ENCODE measurements around the gene THBS1.

The THBS1 gene

DNA sequence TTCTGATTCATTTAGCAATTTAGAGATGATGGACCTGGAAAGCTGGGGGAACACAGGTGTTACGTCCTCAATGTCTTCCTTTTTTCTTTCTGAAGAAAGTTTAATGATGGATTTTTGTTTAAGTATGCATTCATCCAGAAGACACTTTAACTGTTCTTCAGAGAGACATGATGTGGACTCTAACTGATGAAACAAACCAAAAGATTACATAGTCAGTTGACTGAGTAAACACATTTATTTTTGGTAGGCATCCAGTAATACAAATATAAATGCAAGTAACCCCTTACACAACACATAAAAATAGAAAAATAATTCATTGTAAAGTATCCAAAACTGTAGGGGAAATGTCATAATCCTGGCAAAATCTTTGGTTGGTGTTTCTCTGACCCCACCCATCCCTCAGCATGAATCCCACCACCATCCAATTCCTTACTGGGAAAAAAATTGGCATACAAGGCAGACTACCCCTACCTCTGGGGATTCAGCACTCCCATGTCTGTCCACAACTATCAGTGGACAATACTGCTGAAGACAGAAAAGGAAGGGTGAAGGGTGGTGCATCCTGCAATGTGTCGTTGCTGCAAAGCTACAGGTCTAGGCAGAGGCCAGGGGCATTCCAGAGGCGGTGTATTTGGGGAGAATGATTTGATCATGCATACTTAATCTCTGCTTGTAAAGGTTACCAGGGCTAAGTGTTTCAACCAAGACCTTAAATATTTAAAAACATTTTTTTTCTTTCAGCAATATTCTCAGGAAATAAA, 37.4 kb downstream of the THBS1 start:
- ATAC-seq = no peak
- TF ChIP-seq CSDC2 (CRISPR knock-in tag; IDR thresholded peaks at IDR 0.05) = no peak
- no peak for TF ChIP-seq TOX (CRISPR knock-in tag; IDR thresholded peaks at IDR 0.05; ENCODE audit: borderline replicate concordance)
- TF ChIP-seq OSR1 (CRISPR knock-in tag; IDR thresholded peaks at IDR 0.05) = no peak
- no peak for TF ChIP-seq ZC3H10 (CRISPR knock-in tag; IDR thresholded peaks at IDR 0.05)
- no peak for TF ChIP-seq PPARA (CRISPR knock-in tag; IDR thresholded peaks at IDR 0.05; ENCODE audit: borderline replicate concordance)
- TF ChIP-seq ZNF565 (CRISPR knock-in tag; conservative IDR thresholded peaks at IDR 0.05; ENCODE audit: low read depth) = no peak
- no peak for TF ChIP-seq ARNTL (CRISPR knock-in tag; IDR thresholded peaks at IDR 0.05; ENCODE audit: borderline replicate concordance, low read depth)
- TF ChIP-seq SNAI2 (CRISPR knock-in tag; IDR thresholded peaks at IDR 0.05) = no peak
- TF ChIP-seq ZFP30 (CRISPR knock-in tag; IDR thresholded peaks at IDR 0.05) = no peak
- no peak for TF ChIP-seq TCF4 (CRISPR knock-in tag; IDR thresholded peaks at IDR 0.05; ENCODE audit: borderline replicate concordance)
- TF ChIP-seq, protein P1, sequence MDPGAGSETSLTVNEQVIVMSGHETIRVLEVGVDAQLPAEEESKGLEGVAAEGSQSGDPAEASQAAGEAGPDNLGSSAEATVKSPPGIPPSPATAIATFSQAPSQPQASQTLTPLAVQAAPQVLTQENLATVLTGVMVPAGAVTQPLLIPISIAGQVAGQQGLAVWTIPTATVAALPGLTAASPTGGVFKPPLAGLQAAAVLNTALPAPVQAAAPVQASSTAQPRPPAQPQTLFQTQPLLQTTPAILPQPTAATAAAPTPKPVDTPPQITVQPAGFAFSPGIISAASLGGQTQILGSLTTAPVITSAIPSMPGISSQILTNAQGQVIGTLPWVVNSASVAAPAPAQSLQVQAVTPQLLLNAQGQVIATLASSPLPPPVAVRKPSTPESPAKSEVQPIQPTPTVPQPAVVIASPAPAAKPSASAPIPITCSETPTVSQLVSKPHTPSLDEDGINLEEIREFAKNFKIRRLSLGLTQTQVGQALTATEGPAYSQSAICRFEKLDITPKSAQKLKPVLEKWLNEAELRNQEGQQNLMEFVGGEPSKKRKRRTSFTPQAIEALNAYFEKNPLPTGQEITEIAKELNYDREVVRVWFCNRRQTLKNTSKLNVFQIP (CRISPR knock-in tag; IDR thresholded peaks at IDR 0.05; ENCODE audit: borderline replicate concordance, low read depth) = no peak
- no peak for TF ChIP-seq ESRRG (CRISPR knock-in tag; IDR thresholded peaks at IDR 0.05)
- TF ChIP-seq BACH2 (CRISPR knock-in tag; IDR thresholded peaks at IDR 0.05; ENCODE audit: borderline replicate concordance) = no peak
- no peak for TF ChIP-seq RARB (CRISPR knock-in tag; IDR thresholded peaks at IDR 0.05)
- TF ChIP-seq ZNF70 (CRISPR knock-in tag; IDR thresholded peaks at IDR 0.05) = no peak
- no peak for TF ChIP-seq ISL1 (CRISPR knock-in tag; IDR thresholded peaks at IDR 0.05)
- TF ChIP-seq, protein P2, sequence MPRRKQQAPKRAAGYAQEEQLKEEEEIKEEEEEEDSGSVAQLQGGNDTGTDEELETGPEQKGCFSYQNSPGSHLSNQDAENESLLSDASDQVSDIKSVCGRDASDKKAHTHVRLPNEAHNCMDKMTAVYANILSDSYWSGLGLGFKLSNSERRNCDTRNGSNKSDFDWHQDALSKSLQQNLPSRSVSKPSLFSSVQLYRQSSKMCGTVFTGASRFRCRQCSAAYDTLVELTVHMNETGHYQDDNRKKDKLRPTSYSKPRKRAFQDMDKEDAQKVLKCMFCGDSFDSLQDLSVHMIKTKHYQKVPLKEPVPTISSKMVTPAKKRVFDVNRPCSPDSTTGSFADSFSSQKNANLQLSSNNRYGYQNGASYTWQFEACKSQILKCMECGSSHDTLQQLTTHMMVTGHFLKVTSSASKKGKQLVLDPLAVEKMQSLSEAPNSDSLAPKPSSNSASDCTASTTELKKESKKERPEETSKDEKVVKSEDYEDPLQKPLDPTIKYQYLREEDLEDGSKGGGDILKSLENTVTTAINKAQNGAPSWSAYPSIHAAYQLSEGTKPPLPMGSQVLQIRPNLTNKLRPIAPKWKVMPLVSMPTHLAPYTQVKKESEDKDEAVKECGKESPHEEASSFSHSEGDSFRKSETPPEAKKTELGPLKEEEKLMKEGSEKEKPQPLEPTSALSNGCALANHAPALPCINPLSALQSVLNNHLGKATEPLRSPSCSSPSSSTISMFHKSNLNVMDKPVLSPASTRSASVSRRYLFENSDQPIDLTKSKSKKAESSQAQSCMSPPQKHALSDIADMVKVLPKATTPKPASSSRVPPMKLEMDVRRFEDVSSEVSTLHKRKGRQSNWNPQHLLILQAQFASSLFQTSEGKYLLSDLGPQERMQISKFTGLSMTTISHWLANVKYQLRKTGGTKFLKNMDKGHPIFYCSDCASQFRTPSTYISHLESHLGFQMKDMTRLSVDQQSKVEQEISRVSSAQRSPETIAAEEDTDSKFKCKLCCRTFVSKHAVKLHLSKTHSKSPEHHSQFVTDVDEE (CRISPR knock-in tag; IDR thresholded peaks at IDR 0.05) = no peak
- TF ChIP-seq, protein P3, sequence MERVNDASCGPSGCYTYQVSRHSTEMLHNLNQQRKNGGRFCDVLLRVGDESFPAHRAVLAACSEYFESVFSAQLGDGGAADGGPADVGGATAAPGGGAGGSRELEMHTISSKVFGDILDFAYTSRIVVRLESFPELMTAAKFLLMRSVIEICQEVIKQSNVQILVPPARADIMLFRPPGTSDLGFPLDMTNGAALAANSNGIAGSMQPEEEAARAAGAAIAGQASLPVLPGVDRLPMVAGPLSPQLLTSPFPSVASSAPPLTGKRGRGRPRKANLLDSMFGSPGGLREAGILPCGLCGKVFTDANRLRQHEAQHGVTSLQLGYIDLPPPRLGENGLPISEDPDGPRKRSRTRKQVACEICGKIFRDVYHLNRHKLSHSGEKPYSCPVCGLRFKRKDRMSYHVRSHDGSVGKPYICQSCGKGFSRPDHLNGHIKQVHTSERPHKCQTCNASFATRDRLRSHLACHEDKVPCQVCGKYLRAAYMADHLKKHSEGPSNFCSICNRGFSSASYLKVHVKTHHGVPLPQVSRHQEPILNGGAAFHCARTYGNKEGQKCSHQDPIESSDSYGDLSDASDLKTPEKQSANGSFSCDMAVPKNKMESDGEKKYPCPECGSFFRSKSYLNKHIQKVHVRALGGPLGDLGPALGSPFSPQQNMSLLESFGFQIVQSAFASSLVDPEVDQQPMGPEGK (CRISPR knock-in tag; IDR thresholded peaks at IDR 0.05; ENCODE audit: borderline replicate concordance) = no peak
- TF ChIP-seq, protein P4, sequence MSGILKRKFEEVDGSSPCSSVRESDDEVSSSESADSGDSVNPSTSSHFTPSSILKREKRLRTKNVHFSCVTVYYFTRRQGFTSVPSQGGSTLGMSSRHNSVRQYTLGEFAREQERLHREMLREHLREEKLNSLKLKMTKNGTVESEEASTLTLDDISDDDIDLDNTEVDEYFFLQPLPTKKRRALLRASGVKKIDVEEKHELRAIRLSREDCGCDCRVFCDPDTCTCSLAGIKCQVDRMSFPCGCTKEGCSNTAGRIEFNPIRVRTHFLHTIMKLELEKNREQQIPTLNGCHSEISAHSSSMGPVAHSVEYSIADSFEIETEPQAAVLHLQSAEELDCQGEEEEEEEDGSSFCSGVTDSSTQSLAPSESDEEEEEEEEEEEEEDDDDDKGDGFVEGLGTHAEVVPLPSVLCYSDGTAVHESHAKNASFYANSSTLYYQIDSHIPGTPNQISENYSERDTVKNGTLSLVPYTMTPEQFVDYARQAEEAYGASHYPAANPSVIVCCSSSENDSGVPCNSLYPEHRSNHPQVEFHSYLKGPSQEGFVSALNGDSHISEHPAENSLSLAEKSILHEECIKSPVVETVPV (CRISPR knock-in tag; IDR thresholded peaks at IDR 0.05) = no peak

DNA sequence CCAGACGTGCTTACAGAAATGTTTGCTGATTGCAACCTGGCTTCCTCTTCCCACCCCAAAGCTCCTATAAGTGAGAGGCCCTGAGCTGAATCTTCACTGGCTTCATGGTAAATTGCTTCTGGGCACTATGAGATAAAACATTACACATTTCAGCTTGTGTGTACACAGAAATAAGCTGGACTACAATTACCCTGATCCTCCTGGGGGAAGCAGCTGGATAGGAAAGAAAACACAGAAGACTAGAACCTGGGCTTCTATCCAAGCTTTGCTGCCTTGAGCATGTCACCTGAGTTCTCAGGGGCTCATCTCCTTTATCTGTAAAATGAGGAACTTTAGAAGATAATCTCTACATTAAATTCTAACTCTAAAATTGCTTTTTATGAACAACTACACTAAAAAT, 40.3 kb downstream of the THBS1 start:
- no peak for ATAC-seq
- TF ChIP-seq BACH2 (CRISPR knock-in tag; IDR thresholded peaks at IDR 0.05; ENCODE audit: borderline replicate concordance) (no peak), ZFP30 (CRISPR knock-in tag; IDR thresholded peaks at IDR 0.05) (no peak), ZC3H10 (CRISPR knock-in tag; IDR thresholded peaks at IDR 0.05) (no peak), ARNTL (CRISPR knock-in tag; IDR thresholded peaks at IDR 0.05; ENCODE audit: borderline replicate concordance, low read depth) (no peak), ZNF70 (CRISPR knock-in tag; IDR thresholded peaks at IDR 0.05) (no peak), GLIS3 (CRISPR knock-in tag; IDR thresholded peaks at IDR 0.05) (no peak), OSR1 (CRISPR knock-in tag; IDR thresholded peaks at IDR 0.05) (no peak), TOX (CRISPR knock-in tag; IDR thresholded peaks at IDR 0.05; ENCODE audit: borderline replicate concordance) (no peak), TCF4 (CRISPR knock-in tag; IDR thresholded peaks at IDR 0.05; ENCODE audit: borderline replicate concordance) (no peak)
- TF ChIP-seq, protein P5, sequence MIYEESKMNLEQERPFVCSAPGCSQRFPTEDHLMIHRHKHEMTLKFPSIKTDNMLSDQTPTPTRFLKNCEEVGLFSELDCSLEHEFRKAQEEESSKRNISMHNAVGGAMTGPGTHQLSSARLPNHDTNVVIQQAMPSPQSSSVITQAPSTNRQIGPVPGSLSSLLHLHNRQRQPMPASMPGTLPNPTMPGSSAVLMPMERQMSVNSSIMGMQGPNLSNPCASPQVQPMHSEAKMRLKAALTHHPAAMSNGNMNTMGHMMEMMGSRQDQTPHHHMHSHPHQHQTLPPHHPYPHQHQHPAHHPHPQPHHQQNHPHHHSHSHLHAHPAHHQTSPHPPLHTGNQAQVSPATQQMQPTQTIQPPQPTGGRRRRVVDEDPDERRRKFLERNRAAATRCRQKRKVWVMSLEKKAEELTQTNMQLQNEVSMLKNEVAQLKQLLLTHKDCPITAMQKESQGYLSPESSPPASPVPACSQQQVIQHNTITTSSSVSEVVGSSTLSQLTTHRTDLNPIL (CRISPR knock-in tag; IDR thresholded peaks at IDR 0.05; ENCODE audit: low read depth) = no peak
- TF ChIP-seq, protein P3 (CRISPR knock-in tag; IDR thresholded peaks at IDR 0.05; ENCODE audit: borderline replicate concordance) = no peak
- TF ChIP-seq, protein P1 (CRISPR knock-in tag; IDR thresholded peaks at IDR 0.05; ENCODE audit: borderline replicate concordance, low read depth) = no peak
- TF ChIP-seq, protein P4 (CRISPR knock-in tag; IDR thresholded peaks at IDR 0.05) = no peak

Data from SK-N-SH treated with all-trans-retinoic acid at 6 μM for 48 hours (cell line).